ENCODE measurements around the gene PLXNB3. TPM values are rescaled to one million over a fixed set of nuclear protein-coding genes. Genes with fewer than 3 reads are reported as not detected.
"Not testable (repeated sequence)": the region's sequence is repeated elsewhere in the genome, so short reads cannot be mapped to it uniquely, and the experiment has no call there.

PLXNB3 gene
- total RNA-seq, 1 experiment from 2014 or later = not detected

DNA sequence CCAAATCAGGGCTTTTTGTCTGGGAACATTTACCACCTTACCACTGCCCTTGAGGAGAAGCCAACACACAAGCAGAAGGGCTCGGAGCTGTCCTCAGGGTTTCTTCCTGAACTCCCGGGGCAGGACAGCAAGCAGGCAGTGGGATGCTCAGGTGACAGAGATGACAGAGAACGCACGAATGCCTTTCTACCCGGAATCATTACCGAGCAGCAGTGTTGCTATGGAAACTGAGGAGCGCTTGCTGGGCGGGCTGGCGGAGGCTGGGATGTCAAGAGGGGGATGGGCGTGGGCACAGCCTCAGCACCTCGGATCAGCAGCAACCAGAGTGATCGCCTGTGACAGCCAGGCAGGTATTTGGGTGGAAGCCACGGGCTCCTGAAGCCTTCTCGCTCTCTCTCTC is 48.2 kb downstream of the PLXNB3 start:
- H3K4me1 ChIP-seq (ENCODE audit: low read length) = no peaks in the 10 kb centered on the region
- H3K9me2 ChIP-seq (replicated peaks; ENCODE audit: insufficient read depth, low read length) = no peaks in the 10 kb centered on the region
- no peak overlapping the region for H3K4me2 ChIP-seq (ENCODE audit: low read depth, low read length, poor library complexity, severe bottlenecking)
- no peak overlapping the region for H3K4me3 ChIP-seq (ENCODE audit: low read length)
- no peak for DNase-seq
- H3K9ac ChIP-seq (ENCODE audit: low read length) = no peak overlapping the region
- no peaks in the 10 kb centered on the region for H3K36me3 ChIP-seq (ENCODE audit: insufficient read depth, low read length)
- no peaks in the 10 kb centered on the region for H3K9me3 ChIP-seq (ENCODE audit: low read length)
- no peaks in the 10 kb centered on the region for H3K27me3 ChIP-seq (ENCODE audit: low read length)
- H2AFZ ChIP-seq (ENCODE audit: low read length) = no peak overlapping the region
- no peaks in the 10 kb centered on the region for H4K20me1 ChIP-seq (ENCODE audit: insufficient read depth, low read depth, low read length)
- H3K27ac ChIP-seq (ENCODE audit: low read length) = no peak overlapping the region
- H3K79me2 ChIP-seq (ENCODE audit: low read length) = no peaks in the 10 kb centered on the region

DNA sequence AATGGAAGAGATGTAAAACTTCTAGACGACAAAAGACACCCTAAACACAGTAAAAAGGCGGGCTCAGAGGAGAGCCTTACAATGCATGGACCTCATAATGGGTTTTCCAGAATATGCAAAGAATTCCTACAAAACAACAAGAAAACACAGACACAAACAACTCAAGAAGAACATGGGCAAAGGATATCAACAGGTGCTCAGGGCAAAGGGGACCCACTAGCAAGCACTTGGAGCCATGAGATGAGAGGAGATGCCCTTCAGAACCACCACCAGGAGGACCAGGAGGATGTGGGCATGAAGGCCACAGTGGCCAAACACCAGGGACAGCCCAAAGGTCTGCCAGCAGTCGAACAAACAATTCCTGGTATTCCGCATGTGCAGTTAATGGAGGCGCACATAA is 49.1 kb downstream of the PLXNB3 start:
- no peaks in the 10 kb centered on the region for H3K9me2 ChIP-seq (replicated peaks; ENCODE audit: insufficient read depth, low read length)
- H3K4me2 ChIP-seq (ENCODE audit: low read depth, low read length, poor library complexity, severe bottlenecking) = no peak overlapping the region
- no peaks in the 10 kb centered on the region for H4K20me1 ChIP-seq (ENCODE audit: insufficient read depth, low read depth, low read length)

DNA sequence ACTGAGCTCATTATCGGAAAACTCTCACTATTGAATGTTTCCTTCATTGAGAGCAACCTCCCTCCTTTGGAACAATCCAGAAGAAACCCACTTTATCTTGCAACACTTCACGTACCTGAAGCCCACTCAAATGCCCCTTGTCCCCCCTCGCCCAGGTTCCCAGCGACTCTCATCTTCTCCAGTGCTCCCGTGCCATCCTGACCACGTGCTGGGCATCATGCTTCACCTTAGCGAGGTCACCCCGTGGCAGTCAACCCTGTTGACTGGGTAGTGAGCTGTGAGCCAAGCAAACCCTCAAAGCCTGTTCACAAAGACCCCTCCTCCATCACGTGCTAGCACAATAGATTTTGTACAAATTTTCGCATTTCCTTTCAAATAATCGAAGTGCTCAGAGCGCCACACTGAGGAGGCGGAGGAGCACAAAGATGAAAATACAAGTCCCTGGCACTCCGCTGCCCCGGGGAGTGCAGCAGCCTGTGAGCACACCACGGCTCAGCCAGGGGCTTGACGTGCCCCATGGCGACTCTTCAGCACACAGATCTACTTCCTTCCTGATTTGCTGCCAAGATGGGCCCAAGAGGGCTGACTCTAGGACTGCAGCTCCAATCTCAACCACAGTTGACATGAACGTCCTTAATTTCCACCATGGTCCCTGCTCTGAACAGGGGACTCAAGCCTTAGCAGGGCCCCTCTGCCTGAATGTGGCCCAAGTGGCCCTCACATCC is 50.7 kb downstream of the PLXNB3 start:
- H3K9me2 ChIP-seq (replicated peaks; ENCODE audit: insufficient read depth, low read length) = no peaks in the 10 kb centered on the region
- H4K20me1 ChIP-seq (ENCODE audit: insufficient read depth, low read depth, low read length) = no peaks in the 10 kb centered on the region
- H3K4me3 ChIP-seq (ENCODE audit: low read length) = no peak overlapping the region
- H3K4me2 ChIP-seq (ENCODE audit: low read depth, low read length, poor library complexity, severe bottlenecking) = no peak overlapping the region
- no peaks in the 10 kb centered on the region for H3K79me2 ChIP-seq (ENCODE audit: low read length)
- no peaks in the 10 kb centered on the region for H3K36me3 ChIP-seq (ENCODE audit: insufficient read depth, low read length)
- H2AFZ ChIP-seq (ENCODE audit: low read length) = no peak overlapping the region
- DNase-seq = no peak
- H3K27ac ChIP-seq (ENCODE audit: low read length) = no peak overlapping the region
- no peaks in the 10 kb centered on the region for H3K4me1 ChIP-seq (ENCODE audit: low read length)
- no peaks in the 10 kb centered on the region for H3K9me3 ChIP-seq (ENCODE audit: low read length)
- no peak overlapping the region for H3K9ac ChIP-seq (ENCODE audit: low read length)
- H3K27me3 ChIP-seq (ENCODE audit: low read length) = no peaks in the 10 kb centered on the region

More for the DNA sequence above, 49.1 kb downstream of the PLXNB3 start:
- no peak overlapping the region for H3K27ac ChIP-seq (ENCODE audit: low read length)
- H3K27me3 ChIP-seq (ENCODE audit: low read length) = no peaks in the 10 kb centered on the region
- H3K9me3 ChIP-seq (ENCODE audit: low read length) = no peaks in the 10 kb centered on the region
- no peak for DNase-seq
- H3K79me2 ChIP-seq (ENCODE audit: low read length) = no peaks in the 10 kb centered on the region
- H2AFZ ChIP-seq (ENCODE audit: low read length) = no peak overlapping the region
- H3K4me1 ChIP-seq (ENCODE audit: low read length) = no peaks in the 10 kb centered on the region
- H3K36me3 ChIP-seq (ENCODE audit: insufficient read depth, low read length) = no peaks in the 10 kb centered on the region
- no peak overlapping the region for H3K4me3 ChIP-seq (ENCODE audit: low read length)
- H3K9ac ChIP-seq (ENCODE audit: low read length) = no peak overlapping the region

DNA sequence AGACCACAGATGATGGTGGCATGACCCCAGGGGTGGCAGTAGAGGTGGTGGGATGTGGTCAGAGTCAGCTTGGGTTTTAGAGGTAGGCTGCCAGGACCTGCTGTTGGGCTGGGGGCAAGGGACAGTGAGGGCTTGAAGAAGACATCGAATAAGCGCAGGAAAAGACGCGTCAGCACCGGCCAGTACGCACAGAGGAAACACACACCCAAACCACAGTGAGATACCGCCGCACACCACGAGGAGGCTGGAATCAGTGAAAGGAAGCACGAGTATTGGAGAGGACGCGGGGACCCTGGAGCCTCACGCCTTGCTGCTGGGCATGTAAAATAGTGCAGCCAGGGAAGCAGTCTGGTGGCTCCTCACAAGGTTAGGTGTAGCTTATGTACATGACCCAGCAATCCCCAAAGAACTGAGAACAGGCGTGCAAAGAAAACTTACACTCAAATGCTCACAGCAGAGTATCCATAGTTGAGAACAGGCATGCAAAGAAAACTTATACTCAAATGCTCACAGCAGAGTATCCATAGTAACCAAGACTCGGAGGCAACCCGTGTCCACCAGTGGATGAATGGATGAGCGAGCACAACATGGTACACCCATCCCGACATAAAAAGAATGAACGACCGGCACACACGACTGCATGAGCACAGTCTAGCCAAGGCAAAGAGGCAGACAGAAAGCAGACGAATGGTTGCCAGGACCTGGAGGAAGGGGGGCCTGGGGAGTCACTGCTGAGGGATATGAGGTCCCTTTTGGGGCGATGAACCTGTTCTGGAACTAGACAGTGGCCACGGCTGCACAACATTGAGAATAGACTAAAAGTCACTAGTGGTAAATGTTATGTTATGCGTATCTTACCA is 53.0 kb downstream of the PLXNB3 start:
- DNase-seq = no peak
- H3K4me3 ChIP-seq (ENCODE audit: low read length) = no peak overlapping the region
- no peaks in the 10 kb centered on the region for H3K27me3 ChIP-seq (ENCODE audit: low read length)
- no peaks in the 10 kb centered on the region for H3K9me2 ChIP-seq (replicated peaks; ENCODE audit: insufficient read depth, low read length)
- no peak overlapping the region for H3K27ac ChIP-seq (ENCODE audit: low read length)
- no peaks in the 10 kb centered on the region for H3K36me3 ChIP-seq (ENCODE audit: insufficient read depth, low read length)
- no peak overlapping the region for H3K9ac ChIP-seq (ENCODE audit: low read length)
- H3K4me1 ChIP-seq (ENCODE audit: low read length) = no peaks in the 10 kb centered on the region
- no peaks in the 10 kb centered on the region for H3K79me2 ChIP-seq (ENCODE audit: low read length)
- no peaks in the 10 kb centered on the region for H4K20me1 ChIP-seq (ENCODE audit: insufficient read depth, low read depth, low read length)
- no peak overlapping the region for H2AFZ ChIP-seq (ENCODE audit: low read length)
- no peaks in the 10 kb centered on the region for H3K9me3 ChIP-seq (ENCODE audit: low read length)
- H3K4me2 ChIP-seq (ENCODE audit: low read depth, low read length, poor library complexity, severe bottlenecking) = no peak overlapping the region

DNA sequence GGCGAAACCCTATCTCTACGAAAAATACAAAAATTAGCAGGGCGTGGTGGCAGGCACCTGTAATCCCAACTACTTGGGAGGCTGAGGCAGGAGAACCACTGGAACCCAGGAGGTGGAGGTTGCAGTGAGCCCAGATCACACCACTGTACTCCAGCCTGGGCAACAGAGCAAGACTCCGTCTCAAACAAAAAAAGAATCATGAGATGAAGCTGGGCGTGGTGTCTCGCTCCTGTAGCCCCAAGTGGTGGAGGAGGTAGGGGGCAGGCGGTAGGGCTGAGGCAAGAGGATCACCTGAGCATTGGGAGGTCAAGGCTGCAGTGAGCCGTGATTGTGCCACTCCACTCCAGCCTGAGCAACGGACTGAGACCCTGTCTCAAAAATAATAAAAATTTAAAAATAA is 54.0 kb downstream of the PLXNB3 start:
- H3K9me2 ChIP-seq (replicated peaks; ENCODE audit: insufficient read depth, low read length); DNase-seq; H3K79me2 ChIP-seq (ENCODE audit: low read length); H3K36me3 ChIP-seq (ENCODE audit: insufficient read depth, low read length); H3K4me2 ChIP-seq (ENCODE audit: low read depth, low read length, poor library complexity, severe bottlenecking); H3K9ac ChIP-seq (ENCODE audit: low read length); H3K27me3 ChIP-seq (ENCODE audit: low read length); H2AFZ ChIP-seq (ENCODE audit: low read length); H3K27ac ChIP-seq (ENCODE audit: low read length); H3K4me3 ChIP-seq (ENCODE audit: low read length); H3K4me1 ChIP-seq (ENCODE audit: low read length); H4K20me1 ChIP-seq (ENCODE audit: insufficient read depth, low read depth, low read length); H3K9me3 ChIP-seq (ENCODE audit: low read length): not testable (repeated sequence)

DNA sequence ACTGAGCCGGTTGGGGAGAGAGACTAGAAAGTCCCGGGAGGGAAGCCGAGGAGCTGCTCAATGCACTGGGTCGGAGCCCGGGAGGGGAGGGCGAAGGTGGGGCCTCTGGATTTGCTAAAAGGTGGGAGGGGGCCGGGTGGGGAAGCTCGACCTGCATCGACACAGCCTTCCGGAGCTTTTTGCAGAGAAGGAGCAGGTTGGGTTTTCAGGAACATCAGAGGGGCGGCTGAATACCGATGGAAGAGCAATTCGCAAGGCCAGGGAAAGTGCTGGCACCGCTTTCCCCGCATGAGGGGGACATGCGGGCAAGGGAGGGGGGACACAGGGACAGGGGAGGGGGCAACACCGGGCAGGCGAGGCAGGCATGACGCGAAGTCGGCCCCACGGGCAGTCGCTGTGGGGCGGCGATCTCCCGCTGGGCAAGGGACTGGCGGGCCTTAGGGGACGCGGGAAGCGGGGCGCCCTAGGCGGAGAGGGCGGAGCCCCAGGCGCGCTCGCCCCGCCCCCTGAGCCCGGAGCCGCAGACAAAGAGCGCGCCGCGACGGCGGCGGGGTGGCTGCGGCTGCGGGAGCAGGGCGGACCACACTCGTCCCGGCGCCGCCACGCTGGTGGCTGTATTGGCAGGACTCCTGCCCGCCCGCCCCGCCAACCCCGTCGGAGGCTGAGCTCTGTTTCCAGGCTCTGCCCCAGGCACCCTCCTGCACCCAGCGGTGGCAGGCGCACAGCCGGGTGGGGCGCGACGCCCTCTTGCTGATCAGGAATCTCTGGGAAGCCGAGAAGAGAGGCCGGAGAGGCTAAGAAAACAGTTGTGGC is 54.7 kb downstream of the PLXNB3 start:
- Histone ChIP-seq H4K20me1 (ENCODE audit: insufficient read depth, low read depth, low read length) (no peaks in the 10 kb centered on the region), H3K36me3 (ENCODE audit: insufficient read depth, low read length) (no peaks in the 10 kb centered on the region), H3K9me2 (replicated peaks; ENCODE audit: insufficient read depth, low read length) (no peaks in the 10 kb centered on the region), H3K4me2 (ENCODE audit: low read depth, low read length, poor library complexity, severe bottlenecking) (no peak overlapping the region), H3K9ac (ENCODE audit: low read length) (no peak overlapping the region), H3K27ac (ENCODE audit: low read length) (no peak overlapping the region), H2AFZ (ENCODE audit: low read length) (no peak overlapping the region), H3K27me3 (ENCODE audit: low read length) (no peaks in the 10 kb centered on the region), H3K79me2 (ENCODE audit: low read length) (no peaks in the 10 kb centered on the region), H3K9me3 (ENCODE audit: low read length) (no peaks in the 10 kb centered on the region), H3K4me3 (ENCODE audit: low read length) (no peak overlapping the region), H3K4me1 (ENCODE audit: low read length) (no peaks in the 10 kb centered on the region)
- no peak for DNase-seq

DNA sequence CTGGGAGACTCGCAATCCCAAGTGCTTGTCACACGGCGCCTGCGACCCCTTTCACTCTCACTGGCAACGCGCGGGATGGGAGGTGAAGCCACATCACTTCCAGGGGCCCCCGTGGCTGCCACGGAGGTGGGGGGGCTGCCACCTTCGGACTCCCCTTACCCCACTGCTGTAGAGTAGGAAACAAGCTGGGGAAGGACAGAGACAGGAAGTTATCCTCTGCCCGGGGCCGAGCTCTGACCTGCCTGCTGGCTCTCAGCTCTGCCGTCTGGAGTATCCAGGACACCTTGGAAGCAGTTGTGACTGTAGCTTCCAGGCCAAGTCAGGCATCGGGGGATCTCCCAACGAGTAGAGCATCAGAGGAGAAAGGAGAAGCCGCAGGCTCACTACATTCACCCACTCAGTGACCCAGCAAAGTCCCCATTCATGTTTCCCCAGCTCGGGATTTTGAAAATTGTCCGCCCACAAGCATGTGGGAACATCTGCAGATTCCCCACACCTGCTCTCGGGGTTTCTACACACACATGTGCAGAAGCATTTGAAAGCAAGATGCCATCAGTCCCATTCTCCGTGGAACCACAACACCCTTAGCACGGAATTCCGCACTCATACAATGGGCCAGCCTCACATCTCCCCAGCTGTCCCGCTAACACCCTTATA is 55.5 kb downstream of the PLXNB3 start:
- Histone ChIP-seq H3K27ac (ENCODE audit: low read length) (no peak overlapping the region), H3K4me1 (ENCODE audit: low read length) (no peaks in the 10 kb centered on the region), H2AFZ (ENCODE audit: low read length) (no peak overlapping the region), H3K4me2 (ENCODE audit: low read depth, low read length, poor library complexity, severe bottlenecking) (no peak overlapping the region), H4K20me1 (ENCODE audit: insufficient read depth, low read depth, low read length) (no peaks in the 10 kb centered on the region), H3K4me3 (ENCODE audit: low read length) (no peak overlapping the region), H3K9ac (ENCODE audit: low read length) (no peak overlapping the region), H3K79me2 (ENCODE audit: low read length) (no peaks in the 10 kb centered on the region), H3K36me3 (ENCODE audit: insufficient read depth, low read length) (no peaks in the 10 kb centered on the region), H3K9me3 (ENCODE audit: low read length) (no peaks in the 10 kb centered on the region), H3K9me2 (replicated peaks; ENCODE audit: insufficient read depth, low read length) (no peaks in the 10 kb centered on the region), H3K27me3 (ENCODE audit: low read length) (no peaks in the 10 kb centered on the region)
- no peak for DNase-seq

All from Karpas-422 (cell line).